Measurements from ENCODE around the gene TIMM10. TPM values are rescaled to one million over a fixed set of nuclear protein-coding genes. Genes with fewer than 3 reads are reported as not detected.

TIMM10 gene
- total RNA-seq, 1 experiment from 2014 or later, result 105 TPM

DNA sequence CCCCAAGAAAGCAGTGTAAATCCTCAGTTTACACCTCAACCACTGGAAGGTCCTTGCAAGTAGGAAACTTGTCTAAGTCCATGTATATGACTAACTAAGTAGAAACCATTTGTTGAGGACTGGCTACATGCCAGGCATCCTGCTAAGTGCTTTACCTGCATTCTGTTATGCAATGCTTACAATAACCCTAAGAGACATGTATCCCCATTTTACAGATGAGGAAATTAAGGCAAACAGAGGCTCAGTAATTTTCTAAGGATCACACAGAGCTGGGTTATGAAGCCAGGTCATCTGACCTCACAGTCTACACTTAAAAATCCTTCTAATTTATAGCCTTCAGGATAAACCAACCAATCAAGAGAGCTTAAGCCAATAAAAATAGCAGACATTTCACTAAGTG lies 1.5 kb downstream of the TIMM10 start:
- Histone ChIP-seq H3K27me3 (replicated peaks) (no peaks in the 10 kb centered on the region), H3K4me1 (replicated peaks) (peaks cover 8% of the 10 kb centered on the region), H3K4me3 (no peak overlapping the region), H3K27ac (no peak overlapping the region), H3K36me3 (peaks cover 43% of the 10 kb centered on the region), H3K9me3 (replicated peaks) (no peaks in the 10 kb centered on the region)
- DNase-seq (ENCODE audit: low read depth in 1 of 2, low spot score in 2 of 2), result no peak

DNA sequence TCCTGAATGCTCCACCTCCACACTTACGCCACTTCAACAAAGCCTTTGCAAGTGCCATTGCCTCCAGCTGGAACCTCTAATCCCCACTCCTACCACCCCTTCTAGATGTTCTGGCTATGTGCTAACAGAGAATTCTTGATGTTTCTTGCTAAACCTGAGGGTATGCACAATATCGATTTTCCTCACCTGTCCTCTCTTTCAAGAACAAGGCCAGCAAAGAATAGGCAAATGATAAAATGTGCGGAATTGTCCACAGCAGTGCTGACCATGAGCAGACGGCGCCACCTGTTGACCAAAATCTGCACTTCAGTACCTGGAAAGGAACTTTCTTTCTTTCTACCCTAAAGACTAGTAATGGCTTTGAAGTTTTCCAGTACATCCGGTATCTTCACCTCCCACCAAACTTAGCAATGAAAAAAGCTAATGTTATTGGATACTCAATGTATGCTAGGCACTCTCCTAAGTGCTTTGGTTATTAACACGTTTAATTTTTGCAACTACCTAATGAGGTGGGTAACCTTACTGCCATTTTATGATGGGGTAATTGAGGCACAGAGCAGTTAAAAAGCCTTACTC lies 3.4 kb downstream of the TIMM10 start:
- Histone ChIP-seq H3K4me1 (replicated peaks) (peaks cover 8% of the 10 kb centered on the region), H3K27me3 (replicated peaks) (no peaks in the 10 kb centered on the region), H3K9me3 (replicated peaks) (no peaks in the 10 kb centered on the region), H3K27ac (no peak overlapping the region), H3K36me3 (peaks cover 43% of the 10 kb centered on the region), H3K4me3 (no peak overlapping the region)
- DNase-seq (ENCODE audit: low read depth in 1 of 2, low spot score in 2 of 2), result peak; percentile 35 to 62

GRCh38 chr11:57523419-57523818 lies 7.1 kb downstream of the TIMM10 start:
- no peak overlapping the region for H3K27ac ChIP-seq
- DNase-seq (ENCODE audit: low read depth in 1 of 2, low spot score in 2 of 2), result no peak
- no peaks in the 10 kb centered on the region for H3K9me3 ChIP-seq (replicated peaks)
- no peaks in the 10 kb centered on the region for H3K27me3 ChIP-seq (replicated peaks)
- H3K4me1 ChIP-seq (replicated peaks), result no peaks in the 10 kb centered on the region
- peaks cover 23% of the 10 kb centered on the region for H3K36me3 ChIP-seq
- H3K4me3 ChIP-seq, result no peak overlapping the region

GRCh38 chr11:57521116-57521515 lies 9.4 kb downstream of the TIMM10 start:
- no peak overlapping the region for H3K4me3 ChIP-seq
- H3K4me1 ChIP-seq (replicated peaks), result peaks cover 2% of the 10 kb centered on the region; the same call in 1 of the 2 replicates
- H3K36me3 ChIP-seq, result peaks cover 4% of the 10 kb centered on the region; the same call in 1 of the 2 replicates
- H3K9me3 ChIP-seq (replicated peaks), result no peaks in the 10 kb centered on the region
- no peak for DNase-seq (ENCODE audit: low read depth in 1 of 2, low spot score in 2 of 2)
- no peaks in the 10 kb centered on the region for H3K27me3 ChIP-seq (replicated peaks)
- H3K27ac ChIP-seq, result no peak overlapping the region

DNA sequence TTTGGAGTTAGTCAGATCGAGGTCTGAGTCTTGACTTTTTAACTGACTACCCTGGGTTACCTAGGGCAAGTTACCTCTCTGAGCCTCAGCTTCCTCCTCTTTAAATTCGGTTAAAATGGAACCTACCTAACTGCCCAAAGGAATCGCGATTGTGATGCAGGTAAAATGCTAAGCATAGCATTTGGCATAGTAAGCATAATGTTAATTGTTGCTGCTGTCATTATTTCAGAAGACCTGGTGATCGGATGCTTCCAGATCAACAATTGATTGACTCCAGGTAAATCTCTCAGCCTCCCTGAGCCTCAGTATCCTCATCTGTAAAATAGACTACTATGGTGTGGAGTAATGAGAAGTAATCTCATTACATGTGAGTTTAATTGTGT lies 14.5 kb downstream of the TIMM10 start:
- H3K4me1 ChIP-seq (replicated peaks), result peaks cover 13% of the 10 kb centered on the region
- no peak overlapping the region for H3K27ac ChIP-seq
- H3K36me3 ChIP-seq, result 0 out of 2 replicates have a peak, but pooled peaks cover 6% of the 10 kb centered on the region
- DNase-seq (ENCODE audit: low read depth in 1 of 2, low spot score in 2 of 2), result no peak
- peak overlapping the region; percentile 71 for H3K4me3 ChIP-seq
- H3K27me3 ChIP-seq (replicated peaks), result no peaks in the 10 kb centered on the region
- H3K9me3 ChIP-seq (replicated peaks), result 0 out of 2 replicates have a peak, but pooled peaks cover 2% of the 10 kb centered on the region

DNA sequence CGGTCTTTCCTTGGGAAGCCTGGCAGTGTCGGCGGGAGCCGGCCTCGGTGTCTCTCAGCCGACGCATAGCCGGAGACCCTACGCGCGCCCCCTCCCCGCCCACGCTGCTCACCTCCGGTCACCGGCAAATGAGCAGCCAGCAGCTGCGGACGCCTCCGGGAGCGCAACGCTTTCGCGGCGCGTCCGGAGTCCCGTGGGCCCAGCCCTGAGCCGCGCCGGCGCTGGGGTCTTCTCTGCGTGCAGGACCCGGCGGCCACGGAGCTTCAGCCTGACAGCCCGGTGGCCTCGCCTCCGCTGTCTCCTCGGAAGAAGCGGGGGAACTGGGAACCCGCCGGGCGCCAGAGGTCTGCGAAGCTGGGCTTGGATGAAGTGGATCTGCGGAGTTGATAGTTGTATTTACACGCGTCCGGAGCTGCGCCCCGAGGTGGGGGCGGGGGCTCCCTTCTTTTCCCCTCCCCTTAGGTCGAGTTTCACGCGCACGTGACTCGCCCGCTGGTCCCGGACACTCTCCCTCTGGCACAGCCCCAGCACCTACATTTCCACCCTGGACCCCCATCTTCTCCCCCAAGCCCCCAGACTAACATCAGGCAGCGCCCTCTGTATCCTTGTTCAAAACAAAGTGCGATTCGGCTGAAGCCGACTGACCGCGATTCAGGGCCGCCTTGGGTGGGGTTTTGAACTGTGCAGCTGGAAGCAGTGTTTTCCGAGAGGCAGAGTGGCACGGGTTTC lies 15.1 kb downstream of the TIMM10 start, which contains the start of gene SLC43A1:
Gene SLC43A1, minus strand, starts transcription at position 371 of the 729 bp plus-strand sequence. CDS start 1,591 bp downstream, outside the sequence.
- 0 out of 2 replicates have a peak, but pooled peaks cover 2% of the 10 kb centered on the region for H3K9me3 ChIP-seq (replicated peaks)
- peak; percentile 55 for DNase-seq (ENCODE audit: low read depth in 1 of 2, low spot score in 2 of 2)
- peak within 1 kb of the TSS; percentile 71 for H3K4me3 ChIP-seq
- H3K27me3 ChIP-seq (replicated peaks), result no peaks in the 10 kb centered on the region
- no peak within 1 kb of the TSS for H3K27ac ChIP-seq
- H3K4me1 ChIP-seq (replicated peaks), result peaks cover 13% of the 10 kb centered on the region
- 0 out of 2 replicates have a peak, but pooled peaks cover 6% of the 10 kb centered on the region for H3K36me3 ChIP-seq

DNA sequence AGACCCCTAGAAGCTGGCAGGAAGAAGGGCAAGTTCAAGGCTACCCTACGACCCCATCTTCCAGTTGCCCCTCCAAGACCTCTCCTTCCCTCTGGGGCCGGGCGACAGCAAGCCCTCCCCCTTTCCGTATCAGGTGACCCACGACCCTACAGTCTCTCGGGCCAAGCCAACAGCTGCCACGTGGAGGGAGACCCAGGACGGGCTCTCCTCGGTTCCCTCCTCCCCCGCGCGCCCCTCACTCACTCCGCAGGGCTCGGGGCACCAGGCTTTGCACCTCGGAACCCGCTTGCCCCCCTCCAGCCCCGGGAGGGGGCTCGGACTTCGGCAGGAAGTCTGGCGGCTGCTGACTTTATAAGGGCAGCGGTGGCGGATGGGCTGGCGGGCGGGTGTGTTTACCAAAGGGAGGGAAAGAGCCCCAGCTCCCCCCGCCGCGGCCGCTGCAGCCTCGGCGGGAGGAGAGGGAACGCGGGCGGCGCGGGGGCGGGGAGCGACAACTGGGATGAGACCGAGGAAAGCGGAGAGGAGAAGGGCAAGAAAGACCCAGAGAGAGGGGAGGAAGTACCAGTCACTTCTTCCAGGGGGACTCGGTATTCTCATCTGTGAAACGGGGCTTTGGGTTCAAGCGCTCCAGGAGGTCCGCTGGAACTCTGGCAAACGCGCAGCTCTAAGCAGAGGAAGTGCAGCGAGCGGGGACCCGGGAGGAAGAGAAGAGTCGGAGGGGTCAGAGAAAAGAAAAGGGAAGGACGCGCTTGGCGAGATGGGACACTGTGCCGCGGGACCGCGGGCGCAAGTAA lies 15.8 kb downstream of the TIMM10 start:
- Histone ChIP-seq H3K4me1 (replicated peaks) (peaks cover 13% of the 10 kb centered on the region), H3K36me3 (0 out of 2 replicates have a peak, but pooled peaks cover 6% of the 10 kb centered on the region), H3K27ac (no peak overlapping the region), H3K4me3 (peak overlapping the region; percentile 71), H3K27me3 (replicated peaks) (no peaks in the 10 kb centered on the region), H3K9me3 (replicated peaks) (0 out of 2 replicates have a peak, but pooled peaks cover 2% of the 10 kb centered on the region)
- peak; percentile 55 to 74 for DNase-seq (ENCODE audit: low read depth in 1 of 2, low spot score in 2 of 2)

DNA sequence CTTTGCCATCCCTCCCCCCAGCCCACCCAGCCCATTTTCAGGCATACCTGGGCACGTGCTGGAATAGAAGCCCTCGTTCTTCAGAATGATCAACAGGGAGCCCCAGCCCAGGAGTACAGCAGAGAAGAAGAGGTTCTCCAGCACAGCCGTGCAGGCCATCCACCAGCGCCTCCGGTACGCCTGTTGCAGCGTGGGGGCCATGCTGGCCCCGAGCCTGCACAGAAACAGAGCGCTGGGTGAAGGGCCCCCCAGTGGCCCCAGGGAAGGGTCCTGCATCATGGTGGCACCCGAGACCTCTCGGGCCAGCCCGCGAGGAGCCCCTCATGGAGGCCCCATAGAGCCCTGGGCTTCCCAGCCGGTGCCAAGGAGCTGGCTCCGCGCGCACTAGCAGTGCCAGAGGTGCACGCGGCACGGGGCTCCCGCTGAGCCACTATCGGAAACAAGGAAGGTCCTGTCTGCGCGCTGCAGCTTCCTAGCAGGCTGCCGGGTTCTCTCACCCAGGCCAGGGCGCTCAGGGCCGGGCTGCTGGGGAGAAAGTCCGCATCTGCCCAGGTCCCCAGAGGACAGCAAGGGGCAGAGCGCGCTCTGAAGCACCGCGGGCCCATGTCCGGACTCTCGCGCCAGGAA lies 16.5 kb downstream of the TIMM10 start:
- Histone ChIP-seq H3K9me3 (replicated peaks) (0 out of 2 replicates have a peak, but pooled peaks cover 2% of the 10 kb centered on the region), H3K4me1 (replicated peaks) (peaks cover 13% of the 10 kb centered on the region), H3K27me3 (replicated peaks) (no peaks in the 10 kb centered on the region), H3K4me3 (peak overlapping the region; percentile 71), H3K27ac (no peak overlapping the region), H3K36me3 (0 out of 2 replicates have a peak, but pooled peaks cover 6% of the 10 kb centered on the region)
- peak in 1 of 2 experiments; percentile 4 for DNase-seq (ENCODE audit: low read depth in 1 of 2, low spot score in 2 of 2)

DNA sequence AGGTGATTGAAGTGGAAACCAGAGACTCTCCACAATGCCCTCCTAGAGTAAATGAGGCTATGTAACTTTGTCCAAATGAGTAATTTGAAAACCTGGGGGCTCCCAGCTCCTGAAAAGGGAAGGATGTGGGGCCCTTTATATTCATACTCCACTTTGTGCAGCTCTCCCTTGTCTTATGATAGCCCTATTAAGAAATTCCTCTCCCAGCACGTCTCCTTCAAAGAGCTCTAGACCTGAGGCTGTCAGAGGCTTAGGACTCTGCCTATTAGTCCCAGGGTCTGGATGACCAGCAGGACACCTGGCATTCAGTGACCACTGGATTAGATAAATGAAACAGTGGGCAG lies 17.1 kb downstream of the TIMM10 start:
- Histone ChIP-seq H3K4me1 (replicated peaks) (peaks cover 13% of the 10 kb centered on the region), H3K27ac (no peak overlapping the region), H3K27me3 (replicated peaks) (no peaks in the 10 kb centered on the region), H3K4me3 (no peak overlapping the region), H3K9me3 (replicated peaks) (0 out of 2 replicates have a peak, but pooled peaks cover 2% of the 10 kb centered on the region), H3K36me3 (0 out of 2 replicates have a peak, but pooled peaks cover 6% of the 10 kb centered on the region)
- DNase-seq (ENCODE audit: low read depth in 1 of 2, low spot score in 2 of 2), result no peak

DNA sequence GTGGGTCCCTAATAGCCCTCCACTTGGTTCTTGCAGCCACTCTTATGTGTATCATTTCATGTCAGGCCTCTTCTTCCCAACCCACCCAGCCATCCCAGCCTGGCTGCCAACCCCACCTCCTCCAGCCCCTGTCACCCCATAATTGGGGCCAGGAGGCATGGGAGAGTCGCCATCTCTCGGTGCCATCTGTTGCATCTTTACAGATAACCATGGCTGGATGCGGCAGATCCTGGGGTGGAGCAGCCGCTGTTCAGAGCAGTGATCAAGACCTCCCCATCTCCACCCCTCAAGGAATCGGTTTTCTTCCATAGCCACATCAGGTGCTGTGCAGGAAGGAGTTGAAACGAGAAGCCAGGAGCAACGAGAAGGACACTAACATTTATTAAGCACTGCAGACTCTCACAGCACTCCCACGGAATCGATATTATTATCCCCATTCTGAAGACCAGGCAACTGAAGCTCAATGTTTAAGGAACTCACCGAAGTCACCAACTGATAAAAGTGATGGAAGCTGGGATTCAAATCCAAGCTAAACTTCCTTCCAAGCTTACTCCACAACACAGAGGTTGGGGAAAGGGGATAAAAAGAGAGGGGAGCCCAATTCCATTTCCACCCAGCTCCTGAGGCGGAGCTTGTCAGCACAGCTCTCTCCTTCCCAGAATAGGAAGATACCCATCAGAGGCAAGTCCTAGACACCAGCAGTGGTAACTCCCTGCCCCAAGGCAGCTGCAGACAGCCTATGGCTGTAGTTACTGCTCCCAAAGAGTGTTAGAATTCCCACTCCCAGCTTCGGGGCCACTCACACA lies 17.7 kb downstream of the TIMM10 start:
- Histone ChIP-seq H3K36me3 (0 out of 2 replicates have a peak, but pooled peaks cover 6% of the 10 kb centered on the region), H3K27me3 (replicated peaks) (no peaks in the 10 kb centered on the region), H3K4me1 (replicated peaks) (peaks cover 13% of the 10 kb centered on the region), H3K4me3 (no peak overlapping the region), H3K27ac (no peak overlapping the region), H3K9me3 (replicated peaks) (0 out of 2 replicates have a peak, but pooled peaks cover 2% of the 10 kb centered on the region)
- no peak for DNase-seq (ENCODE audit: low read depth in 1 of 2, low spot score in 2 of 2)

DNA sequence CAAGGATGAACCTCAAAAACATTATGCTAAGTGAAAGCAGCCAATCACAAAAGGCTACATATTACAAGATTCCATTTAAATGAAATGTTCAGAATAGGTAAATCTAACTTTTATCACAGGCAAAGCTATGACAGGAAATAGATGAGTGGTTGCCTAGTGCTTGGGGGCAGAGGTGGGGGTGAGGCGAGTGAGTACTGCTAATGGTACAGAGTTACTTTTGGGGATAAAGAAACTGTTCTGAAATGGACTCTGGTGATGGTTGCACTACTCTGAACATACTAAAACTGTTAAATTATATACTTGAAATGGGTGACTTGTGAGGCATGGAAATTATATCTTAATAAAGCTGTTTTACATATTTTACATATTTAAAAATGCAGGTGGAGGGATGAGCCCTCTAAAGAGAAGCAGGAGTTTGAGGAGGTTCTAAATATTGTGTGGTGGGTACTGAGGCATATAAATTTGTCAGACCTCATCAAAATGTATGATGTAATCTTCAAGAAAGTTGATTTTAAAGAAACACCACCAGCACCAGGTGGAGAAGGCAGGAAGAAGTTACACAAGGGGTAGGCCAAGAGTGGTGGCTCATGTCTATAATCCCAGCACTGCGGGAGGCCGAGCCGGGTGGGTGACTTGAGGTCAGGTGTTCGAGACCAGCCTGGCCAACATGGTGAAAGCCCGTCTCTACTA lies 18.7 kb downstream of the TIMM10 start:
- no peaks in the 10 kb centered on the region for H3K27me3 ChIP-seq (replicated peaks)
- H3K36me3 ChIP-seq, result 0 out of 2 replicates have a peak, but pooled peaks cover 6% of the 10 kb centered on the region
- peaks cover 13% of the 10 kb centered on the region for H3K4me1 ChIP-seq (replicated peaks)
- H3K9me3 ChIP-seq (replicated peaks), result 0 out of 2 replicates have a peak, but pooled peaks cover 2% of the 10 kb centered on the region
- H3K4me3 ChIP-seq, result no peak overlapping the region
- no peak for DNase-seq (ENCODE audit: low read depth in 1 of 2, low spot score in 2 of 2)
- H3K27ac ChIP-seq, result no peak overlapping the region

Measured in SJSA1 (cell line).